Esophagus muscularis mucosa (tissue), 4 donors: ENCODE measurements around the gene TDRD1. TPM values are rescaled to one million over a fixed set of nuclear protein-coding genes. Genes with fewer than 3 reads are reported as not detected.

Experiments
- DNase-seq: peaks from one replicate; pipeline ENCODE4 v3.0.0-alpha.2; 2017; ENCODE audit errors: extremely low spot score
- H3K27ac ChIP-seq, 4 donors: fragments of 200-600 bp; sonication (generic); replicated peaks in 1 of 4; 1 replicate in 3 of 4; 2 replicates in 1 of 4; pipeline ENCODE4 v1.5.1; 2016 to 2019; ENCODE audit warnings: mild to moderate bottlenecking in 1 of 4
- H3K27me3 ChIP-seq, 4 donors: fragments of 200-600 bp; sonication (generic); one replicate each; pipeline versions ENCODE4 v1.5.1 to v1.6.0; 2016 to 2019
- H3K36me3 ChIP-seq, 4 donors: fragments of 200-600 bp; sonication (generic); one replicate each; pipeline ENCODE4 v1.5.1; 2016 to 2019
- H3K4me1 ChIP-seq, 4 donors: fragments of 200-600 bp; sonication (generic); one replicate each; pipeline ENCODE4 v1.5.1; 2016 to 2019
- H3K4me3 ChIP-seq, 4 donors: fragments of 200-600 bp; sonication (generic); 1 replicate in 2 of 4; 2 replicates in 2 of 4; pipeline ENCODE4 v1.5.1; 2016 to 2019; ENCODE audit warnings: mild to moderate bottlenecking in 4 of 4, moderate library complexity in 1 of 4
- H3K9me3 ChIP-seq, 4 donors: fragments of 200-600 bp; sonication (generic); 1 replicate in 3 of 4; 2 replicates in 1 of 4; pipeline ENCODE4 v1.5.1; 2016 to 2019
- EP300 ChIP-seq: sonication (generic); formaldehyde crosslinking; IDR thresholded peaks from one replicate; pipeline ENCODE4 v1.6.1; 2017; ENCODE audit warnings: antibody characterized with exemption
- POLR2A ChIP-seq: fragments of 450-650 bp; IDR thresholded peaks from one replicate; pipeline ENCODE4 v1.6.1; 2017; ENCODE audit warnings: antibody characterized with exemption, moderate library complexity, mild to moderate bottlenecking, low read depth
- POLR2AphosphoS5 ChIP-seq, 2 donors: sonication (generic); formaldehyde crosslinking; IDR thresholded peaks; one replicate each; pipeline ENCODE4 v1.6.1; 2017; ENCODE audit warnings: antibody characterized with exemption in 2 of 2
- WGBS: methylation state at CpG from one replicate; pipeline ENCODE4 v1.1.5; 2018; 5-methylcytosine and 5-hydroxymethylcytosine counted together
- intact Hi-C: fragments of 100-400 bp; cut with DNase I; formaldehyde crosslinking; loops from one replicate; pipeline ENCODE4 v1.15.1; 2023
- total RNA-seq, 4 donors: library from RNA; depleted of rRNA; stranded (reverse); fragments of >200 nt; gene quantifications; one replicate each; pipeline versions ENCODE4 v1.1.0 to v1.2.1, GENCODE V29; 2016
- TF ChIP-seq, protein P1 (sequence below), 3 experiments: fragments of 200-600 bp in 2 of 3; fragments of 450-650 bp in 1 of 3; sonication (generic) in 2 of 3; IDR thresholded peaks; one replicate each; pipeline ENCODE4 v1.5.1; 2017 to 2019; ENCODE audit warnings: antibody characterized with exemption in 3 of 3, mild to moderate bottlenecking in 2 of 3, moderate library complexity in 1 of 3

The TDRD1 gene
- total RNA-seq, 4 donors from 2014 or later = 0.11 to 0.42 (median 0.13) TPM; not detected in 1

- peaks cover 0 to 49% (median 5%) of the 10 kb centered on the region in 4 donors for H3K27me3 ChIP-seq
- no peaks in the 10 kb centered on the region for H3K36me3 ChIP-seq
- TF ChIP-seq, protein P1, sequence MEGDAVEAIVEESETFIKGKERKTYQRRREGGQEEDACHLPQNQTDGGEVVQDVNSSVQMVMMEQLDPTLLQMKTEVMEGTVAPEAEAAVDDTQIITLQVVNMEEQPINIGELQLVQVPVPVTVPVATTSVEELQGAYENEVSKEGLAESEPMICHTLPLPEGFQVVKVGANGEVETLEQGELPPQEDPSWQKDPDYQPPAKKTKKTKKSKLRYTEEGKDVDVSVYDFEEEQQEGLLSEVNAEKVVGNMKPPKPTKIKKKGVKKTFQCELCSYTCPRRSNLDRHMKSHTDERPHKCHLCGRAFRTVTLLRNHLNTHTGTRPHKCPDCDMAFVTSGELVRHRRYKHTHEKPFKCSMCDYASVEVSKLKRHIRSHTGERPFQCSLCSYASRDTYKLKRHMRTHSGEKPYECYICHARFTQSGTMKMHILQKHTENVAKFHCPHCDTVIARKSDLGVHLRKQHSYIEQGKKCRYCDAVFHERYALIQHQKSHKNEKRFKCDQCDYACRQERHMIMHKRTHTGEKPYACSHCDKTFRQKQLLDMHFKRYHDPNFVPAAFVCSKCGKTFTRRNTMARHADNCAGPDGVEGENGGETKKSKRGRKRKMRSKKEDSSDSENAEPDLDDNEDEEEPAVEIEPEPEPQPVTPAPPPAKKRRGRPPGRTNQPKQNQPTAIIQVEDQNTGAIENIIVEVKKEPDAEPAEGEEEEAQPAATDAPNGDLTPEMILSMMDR (IDR thresholded peaks at IDR 0.05) = no peak
- H3K4me3 ChIP-seq = no peak overlapping the region
- intact Hi-C loops = no loop called here
- WGBS = 70% methylated on average over 4 of the region's 4 CpGs
- H3K27ac ChIP-seq = no peak overlapping the region
- H3K4me1 ChIP-seq = peaks cover 0 to 3% (median 0%) of the 10 kb centered on the region in 4 donors
- DNase-seq = no peak
- no peaks in the 10 kb centered on the region for H3K9me3 ChIP-seq
Observed at GRCh38 chr10:114232561-114233176, 53.5 kb downstream of the TDRD1 start.

GRCh38 chr10:114233482-114233881, 54.3 kb downstream of the TDRD1 start:
- DNase-seq = no peak
- Histone ChIP-seq H3K36me3 (no peaks in the 10 kb centered on the region), H3K4me3 (no peak overlapping the region), H3K27me3 (peaks cover 0 to 53% (median 8%) of the 10 kb centered on the region in 4 donors), H3K9me3 (no peaks in the 10 kb centered on the region), H3K4me1 (peaks cover 0 to 3% (median 0%) of the 10 kb centered on the region in 4 donors), H3K27ac (no peak overlapping the region)
- TF ChIP-seq POLR2AphosphoS5 (IDR thresholded peaks at IDR 0.05) = no peak
- TF ChIP-seq, protein P1 (IDR thresholded peaks at IDR 0.05) = no peak
- TF ChIP-seq POLR2A = no peak
- TF ChIP-seq EP300 = no peak
- intact Hi-C loops = no loop called here
- WGBS = 25% methylated on average over 5 of the region's 6 CpGs

- H3K9me3 ChIP-seq = no peaks in the 10 kb centered on the region
- TF ChIP-seq, protein P1 (IDR thresholded peaks at IDR 0.05) = no peak
- TF ChIP-seq POLR2A (no peak), POLR2AphosphoS5 (IDR thresholded peaks at IDR 0.05) (no peak), EP300 (no peak)
- intact Hi-C loops = no loop called here
Observed at GRCh38 chr10:114234132-114234531, 55.0 kb downstream of the TDRD1 start.

DNA sequence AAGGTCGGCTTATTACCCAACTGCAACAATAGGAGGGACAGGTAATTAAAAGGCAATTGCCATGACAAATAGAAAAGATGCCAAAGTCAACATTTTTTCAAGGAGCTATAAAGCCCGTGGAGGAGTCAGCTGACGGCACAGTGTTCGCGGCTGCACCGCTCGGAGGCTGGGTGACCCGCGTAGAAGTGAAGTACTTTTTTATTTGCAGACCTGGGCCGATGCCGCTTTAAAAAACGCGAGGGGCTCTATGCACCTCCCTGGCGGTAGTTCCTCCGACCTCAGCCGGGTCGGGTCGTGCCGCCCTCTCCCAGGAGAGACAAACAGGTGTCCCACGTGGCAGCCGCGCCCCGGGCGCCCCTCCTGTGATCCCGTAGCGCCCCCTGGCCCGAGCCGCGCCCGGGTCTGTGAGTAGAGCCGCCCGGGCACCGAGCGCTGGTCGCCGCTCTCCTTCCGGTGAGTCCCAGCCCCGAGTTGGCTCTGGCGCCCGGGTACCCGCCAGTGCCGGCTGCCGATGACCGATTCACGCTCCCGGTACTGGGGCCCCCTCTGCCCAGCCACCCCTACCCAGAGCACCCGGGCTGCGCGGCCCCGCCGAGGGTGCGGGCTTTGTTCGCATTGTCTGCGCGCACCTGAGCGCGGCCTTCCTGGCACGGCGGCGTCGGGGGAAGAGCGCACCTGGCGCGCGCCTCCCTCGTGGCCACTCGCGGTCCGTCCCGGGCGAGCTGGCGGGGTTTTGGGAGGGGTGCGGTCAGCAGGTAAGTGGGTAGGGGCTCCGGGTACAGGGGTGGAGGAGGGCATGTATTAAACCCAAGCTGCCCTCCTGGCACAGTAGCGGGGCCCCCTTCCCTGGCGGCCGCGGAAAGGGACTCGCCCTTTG, 60.2 kb downstream of the TDRD1 start, which contains the start of gene VWA2:
VWA2 (plus strand) TSS at position 138 of the 877 bp plus-strand sequence. CDS start 9,460 bp downstream, outside the sequence.
- TF ChIP-seq EP300 = no peak
- TF ChIP-seq, protein P1 (IDR thresholded peaks at IDR 0.05) = peak in 1 of 3 experiments; percentile 14
- intact Hi-C loops = no loop called here
- DNase-seq = peak; percentile 90
- peaks cover 0 to 91% (median 27%) of the 10 kb centered on the region in 4 donors for H3K27me3 ChIP-seq
- 13% methylated on average over 22 of the region's 79 CpGs for WGBS
- no peaks in the 10 kb centered on the region for H3K9me3 ChIP-seq
- peak within 1 kb of the TSS; percentile 46 to 58 (median 48) for H3K4me3 ChIP-seq
- H3K4me1 ChIP-seq = peaks cover 7 to 13% (median 12%) of the 10 kb centered on the region in 4 donors
- no peaks in the 10 kb centered on the region for H3K36me3 ChIP-seq
- no peak within 1 kb of the TSS for H3K27ac ChIP-seq

More at GRCh38 chr10:114234132-114234531, 55.0 kb downstream of the TDRD1 start:
- Histone ChIP-seq H3K36me3 (no peaks in the 10 kb centered on the region), H3K27me3 (peaks cover 0 to 55% (median 13%) of the 10 kb centered on the region in 4 donors), H3K27ac (no peak overlapping the region), H3K4me3 (no peak overlapping the region), H3K4me1 (peaks cover 4 to 5% (median 5%) of the 10 kb centered on the region in 4 donors)
- DNase-seq = no peak
